GM21528 (cell line): ENCODE results near the gene IKZF3.
"Not testable (repeated sequence)": the region's sequence is repeated elsewhere in the genome, so short reads cannot be mapped to it uniquely, and the experiment has no call there.

Source experiments
- ATAC-seq: cut with Tn5 transposase; IDR thresholded peaks from one replicate; pipeline ENCODE4 v1.9.1; 2021; ENCODE audit warnings: mild to moderate bottlenecking, moderate library complexity; ENCODE audit not compliant: unreplicated experiment, low FRiP score

The IKZF3 gene

GRCh38 chr17:39757176-39757662, 106.9 kb downstream of the IKZF3 start:
- ATAC-seq, result no peak

- no peak for ATAC-seq
These were observed 107.6 kb downstream of the IKZF3 start for GRCh38 chr17:39756380-39757079.

- no peak for ATAC-seq
These were observed 108.3 kb downstream of the IKZF3 start for GRCh38 chr17:39755554-39756379.

GRCh38 chr17:39754958-39755553, 109.1 kb downstream of the IKZF3 start:
- no peak for ATAC-seq

- peak; percentile 61 for ATAC-seq
These were observed 109.8 kb downstream of the IKZF3 start for GRCh38 chr17:39754161-39754957.

- peak; percentile 30 for ATAC-seq
These were observed 110.5 kb downstream of the IKZF3 start for GRCh38 chr17:39753514-39754160.

- ATAC-seq, result no peak
These were observed 111.8 kb downstream of the IKZF3 start for GRCh38 chr17:39752241-39752881.

- no peak for ATAC-seq
These were observed 112.5 kb downstream of the IKZF3 start for GRCh38 chr17:39751637-39752036.

- no peak for ATAC-seq
These were observed 113.0 kb downstream of the IKZF3 start for GRCh38 chr17:39751016-39751543.

GRCh38 chr17:39750131-39751015, 113.7 kb downstream of the IKZF3 start:
- no peak for ATAC-seq

GRCh38 chr17:39748444-39749034, 115.6 kb downstream of the IKZF3 start:
- ATAC-seq, result not testable (repeated sequence)

- no peak for ATAC-seq
These were observed 116.4 kb downstream of the IKZF3 start for GRCh38 chr17:39747745-39748144.

- ATAC-seq, result no peak
These were observed 118.0 kb downstream of the IKZF3 start for GRCh38 chr17:39746145-39746461.

GRCh38 chr17:39745335-39746144, 118.6 kb downstream of the IKZF3 start:
- ATAC-seq, result no peak

GRCh38 chr17:39744836-39745215, 119.3 kb downstream of the IKZF3 start:
- no peak for ATAC-seq

- no peak for ATAC-seq
These were observed 119.9 kb downstream of the IKZF3 start for GRCh38 chr17:39744075-39744835.
